Endometrial microvascular endothelial cells (primary cell): ENCODE results near the gene PLCL2. TPM values are rescaled to one million over a fixed set of nuclear protein-coding genes. Genes with fewer than 3 reads are reported as not detected.

Experiments
- in situ Hi-C: cut with HindIII; loops from 2 replicates; pipeline ENCODE4 v1.10.0; 2017; ENCODE audit warnings: low sequenced_read_pairs, low pct_unique_long_range_greater_than_20kb; ENCODE audit errors: inconsistent ontology term
- total RNA-seq: library from RNA; depleted of rRNA; stranded (reverse); fragments of >200 nt; gene quantifications from one replicate; pipeline ENCODE4 v1.2.3, GENCODE V29; 2015; ENCODE audit errors: inconsistent ontology term

PLCL2 gene
- total RNA-seq, 1 donor from 2014 or later = 7.3 TPM

GRCh38 chr3:16861432-16861831 lies 23.3 kb upstream of the PLCL2 start:
- in situ Hi-C loops = no loop called here

DNA sequence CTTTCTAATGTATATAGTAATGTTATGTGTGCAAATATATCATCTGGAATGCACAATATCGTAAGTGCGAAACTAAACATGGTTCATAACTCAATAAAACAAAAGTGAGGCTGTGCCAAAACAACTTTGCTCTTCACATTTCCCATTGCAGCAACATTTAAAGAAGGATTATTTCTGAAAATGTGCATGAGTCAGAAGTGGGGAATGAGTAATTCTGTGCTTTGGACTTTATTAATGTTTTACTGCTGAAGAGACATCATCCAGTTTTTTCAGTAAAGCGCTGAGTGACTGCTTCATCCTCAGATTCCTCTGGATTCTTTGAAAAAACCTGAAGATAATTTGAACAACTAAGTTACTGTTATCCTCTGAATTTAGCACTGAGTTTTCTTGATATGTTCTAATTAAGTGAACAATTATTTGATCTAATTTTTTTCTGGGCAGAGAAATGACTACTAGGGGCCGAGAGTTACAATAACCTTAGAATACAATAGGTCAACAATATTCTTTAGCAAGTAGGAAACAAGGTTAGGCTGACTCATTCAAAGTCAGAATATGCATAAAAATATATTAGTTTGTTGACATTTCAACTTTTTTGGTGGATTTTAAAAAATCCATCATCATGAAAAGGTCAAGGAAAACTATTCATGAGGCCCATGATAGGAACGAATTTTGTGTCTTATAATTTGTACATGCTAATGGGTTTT lies 20.0 kb upstream of the PLCL2 start:
- in situ Hi-C loops = no loop called here

GRCh38 chr3:16865335-16865734 lies 19.4 kb upstream of the PLCL2 start:
- in situ Hi-C loops = no loop called here

GRCh38 chr3:16866571-16866970 lies 18.2 kb upstream of the PLCL2 start:
- in situ Hi-C loops = no loop called here

GRCh38 chr3:16868513-16868912 lies 16.2 kb upstream of the PLCL2 start:
- in situ Hi-C loops = no loop called here

DNA sequence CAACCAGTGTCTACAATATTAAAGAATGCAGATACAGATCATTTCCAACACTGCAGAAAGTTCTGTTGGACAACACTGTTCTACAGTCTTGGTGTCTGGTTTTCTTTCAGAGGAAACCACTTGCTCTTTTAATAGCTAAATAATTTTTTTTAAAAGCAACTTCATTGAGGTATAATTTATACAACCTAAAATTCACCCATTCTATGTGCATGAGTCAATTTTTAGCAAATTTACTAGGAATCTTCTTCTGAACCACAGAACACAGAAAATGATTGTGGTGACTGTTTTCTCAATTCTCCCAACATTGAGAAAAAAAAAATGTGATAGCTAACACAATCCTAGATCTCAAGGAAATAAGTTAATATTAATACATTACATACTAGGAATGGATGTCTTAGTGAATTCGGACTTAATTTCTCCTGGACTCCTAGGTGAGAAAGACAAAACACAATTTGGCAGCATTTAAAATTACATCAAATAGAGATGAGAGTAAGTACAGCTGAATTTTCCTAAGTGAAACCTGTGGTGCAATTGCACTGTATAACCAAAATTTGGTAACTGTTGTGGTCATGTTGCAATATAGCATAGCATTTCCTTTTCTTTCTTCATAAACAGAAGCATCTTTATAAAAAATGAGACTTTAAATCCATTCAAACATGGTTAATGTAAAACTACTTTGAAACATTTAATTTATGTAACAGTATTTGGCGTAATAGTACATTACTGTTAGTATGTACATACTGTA lies 15.3 kb upstream of the PLCL2 start:
- in situ Hi-C loops = no loop called here

DNA sequence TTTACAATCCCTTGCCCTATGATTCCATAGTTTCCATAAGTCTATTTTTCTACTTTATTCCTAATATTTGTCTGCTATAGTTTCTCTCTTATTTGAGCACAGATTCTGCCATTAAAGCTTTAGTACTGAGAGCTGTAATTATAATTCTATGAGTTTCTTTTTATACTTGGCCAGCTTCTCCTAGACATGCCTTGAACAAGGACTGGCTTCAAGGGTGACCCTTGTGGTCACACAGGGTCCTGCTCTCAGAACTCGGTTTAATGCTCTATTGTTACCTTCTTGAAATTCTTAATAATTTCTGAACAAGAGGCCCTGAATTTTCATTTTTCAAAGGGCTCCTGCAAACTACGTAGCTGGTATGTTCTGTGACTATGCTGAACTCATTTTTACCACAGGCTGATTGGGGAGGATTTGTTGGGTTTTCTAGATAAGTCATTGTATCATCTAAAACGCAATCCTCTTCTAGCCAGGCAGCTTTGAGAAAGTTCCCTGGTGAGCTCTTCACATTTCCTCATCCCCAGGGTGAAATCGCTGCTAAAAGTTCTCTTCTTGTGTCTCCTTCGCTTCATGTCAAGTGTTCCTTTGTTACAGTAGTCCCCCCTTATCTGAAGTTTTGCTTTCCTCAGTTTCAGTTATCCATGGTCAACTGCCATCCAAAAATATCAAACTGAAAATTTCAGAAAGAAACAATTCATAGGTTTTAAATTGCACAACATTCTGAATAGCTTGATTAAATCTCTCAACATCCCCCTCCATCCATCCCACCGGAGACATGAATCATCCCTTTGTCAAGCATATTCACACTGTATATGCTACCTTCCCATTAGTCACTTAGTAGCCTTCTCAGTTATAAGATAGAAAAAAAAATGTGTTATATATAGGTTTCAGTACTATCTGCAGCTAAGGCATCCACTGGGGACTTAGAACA lies 12.6 kb upstream of the PLCL2 start:
- in situ Hi-C loops = no loop called here

DNA sequence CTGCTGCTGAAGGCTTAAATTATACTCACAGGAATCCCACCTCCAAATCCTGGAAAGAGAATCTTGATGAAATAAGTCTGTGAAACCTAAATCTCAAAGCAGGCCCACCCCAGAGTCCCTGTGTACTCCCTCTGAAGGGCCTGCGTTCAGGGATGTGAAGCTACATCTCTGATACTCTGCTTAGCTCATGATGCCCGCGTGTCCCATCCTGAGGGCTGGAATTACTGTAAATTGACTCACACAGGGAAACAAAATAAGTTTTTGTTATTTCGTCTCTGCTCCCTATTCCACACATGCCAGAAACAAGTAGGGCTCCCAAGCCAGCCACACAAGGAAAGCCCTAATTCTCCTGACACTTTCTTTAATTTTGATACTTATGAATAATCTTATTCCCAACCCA lies 10.9 kb upstream of the PLCL2 start:
- in situ Hi-C loops = no loop called here

- in situ Hi-C loops = no loop called here
These were observed 8.7 kb upstream of the PLCL2 start for GRCh38 chr3:16875876-16876550.

GRCh38 chr3:16877505-16877904 lies 7.2 kb upstream of the PLCL2 start:
- in situ Hi-C loops = no loop called here

GRCh38 chr3:16877911-16878310 lies 6.8 kb upstream of the PLCL2 start:
- in situ Hi-C loops = no loop called here

DNA sequence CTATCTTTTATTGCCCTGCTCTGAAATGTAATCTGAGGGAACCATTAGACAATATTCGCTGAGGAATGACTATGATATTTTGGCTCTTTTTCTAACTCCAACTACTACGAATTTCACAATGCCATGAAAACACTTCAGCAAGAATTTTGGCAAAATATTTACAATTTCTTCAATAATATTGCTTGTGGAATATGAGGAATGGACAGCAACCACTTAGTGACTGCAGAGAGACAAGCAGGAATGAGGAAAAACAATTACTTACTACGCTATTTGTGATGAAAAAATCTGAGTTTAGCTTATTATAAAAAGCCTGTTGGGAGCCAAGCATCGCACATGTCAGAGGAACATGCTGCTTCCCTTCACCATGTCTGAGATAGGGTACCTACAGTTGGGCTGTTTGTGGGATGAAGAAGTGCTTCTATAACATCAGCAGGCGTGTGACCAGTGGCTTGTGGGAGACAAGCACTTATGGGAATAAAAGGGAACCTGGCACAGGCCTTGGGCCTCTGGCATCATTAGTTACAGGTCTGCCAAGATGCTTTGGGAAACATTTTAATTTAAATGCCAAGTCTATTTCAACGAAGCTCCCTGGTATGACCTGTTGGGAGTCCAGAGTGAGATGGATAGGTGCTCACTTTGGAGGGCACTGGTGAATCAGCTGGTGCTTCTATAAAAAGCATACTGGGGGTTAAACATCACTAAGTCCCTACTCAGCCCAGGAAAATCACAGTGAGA lies 2.7 kb upstream of the PLCL2 start:
- in situ Hi-C loops = no loop called here

- in situ Hi-C loops = no loop called here
These were observed 1.6 kb upstream of the PLCL2 start for GRCh38 chr3:16883057-16883722.

DNA sequence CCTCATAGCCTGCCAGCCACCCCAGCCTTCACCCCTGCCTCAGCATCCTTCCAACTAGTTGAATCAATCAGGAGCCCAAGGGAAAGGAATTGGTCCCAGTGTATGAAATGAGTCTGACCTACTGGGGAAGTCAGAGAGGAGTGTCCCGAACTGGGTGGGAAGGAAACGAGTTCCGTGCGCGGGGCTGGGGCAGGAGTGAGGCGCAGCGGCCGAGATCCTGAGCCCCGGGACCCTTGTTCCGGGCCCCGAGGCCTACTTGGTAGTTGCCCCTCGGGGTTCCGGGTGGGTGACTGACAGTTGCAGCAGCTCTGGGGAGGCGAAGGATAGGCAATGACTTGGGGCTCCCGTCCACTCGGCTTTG lies 1.1 kb upstream of the PLCL2 start:
- in situ Hi-C loops = no loop called here

DNA sequence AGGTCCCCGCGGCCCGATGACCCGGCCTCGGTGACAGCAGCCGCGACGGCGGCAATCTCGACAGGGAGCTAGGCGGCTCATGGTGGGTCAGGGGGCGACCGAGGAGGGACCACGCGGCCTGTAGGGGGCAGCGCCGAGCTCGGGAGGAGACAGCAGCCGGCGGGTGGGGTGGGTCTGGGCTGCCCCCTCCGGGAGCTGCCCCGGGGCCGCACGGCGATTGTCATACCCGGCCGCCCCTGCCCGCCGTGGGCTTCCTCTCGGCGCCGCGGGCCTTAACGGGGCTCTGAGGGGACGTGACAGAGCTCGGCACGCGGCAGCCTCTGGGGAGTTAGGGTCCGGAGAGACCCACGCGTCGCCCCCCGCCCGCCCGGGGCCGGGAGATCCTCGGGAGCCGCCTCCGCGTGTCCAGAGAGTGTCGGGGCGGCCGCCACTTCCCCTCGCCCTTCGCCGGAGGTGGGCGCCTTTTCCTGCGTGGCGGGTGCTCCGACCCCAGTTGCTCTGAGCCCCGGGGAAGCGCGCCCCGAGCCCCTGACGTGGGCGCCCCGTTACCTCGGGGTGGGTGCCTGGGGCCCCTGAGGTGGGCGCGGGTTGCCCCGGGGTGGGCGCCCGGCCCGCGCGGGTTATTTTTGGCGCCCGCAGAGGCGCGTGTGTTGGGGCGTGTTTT lies 539 bp upstream of the PLCL2 start:
- in situ Hi-C loops = no loop called here

- in situ Hi-C loops = no loop called here
These were observed 993 bp downstream of the PLCL2 start for GRCh38 chr3:16885593-16886302.

GRCh38 chr3:16886303-16886683 lies 1.5 kb downstream of the PLCL2 start:
- in situ Hi-C loops = no loop called here
